Measurements from ENCODE around the gene TRABD.
A peak's percentile ranks its signal among the peaks of the same experiment; 100 is the strongest.
"Not testable (repeated sequence)": the region's sequence is repeated elsewhere in the genome, so short reads cannot be mapped to it uniquely, and the experiment has no call there.

The TRABD gene

DNA sequence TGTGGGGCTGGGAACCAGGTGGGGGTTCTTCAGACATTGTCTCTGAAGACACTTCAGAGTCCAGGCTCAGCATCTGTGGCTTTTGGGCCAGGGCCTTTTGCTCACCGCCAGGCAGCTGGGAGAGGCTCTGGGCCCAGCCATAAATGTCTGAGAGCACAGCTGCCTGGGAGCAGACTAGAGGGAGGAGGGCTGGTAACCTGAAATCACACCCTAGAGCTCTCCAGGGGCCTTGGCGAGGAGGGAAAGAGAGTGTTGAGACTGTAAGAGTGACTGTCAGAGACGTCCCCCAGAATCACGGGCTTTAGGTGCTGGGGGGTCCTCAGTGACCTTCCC lies 4.1 kb downstream of the TRABD start:
- no peak for DNase-seq

DNA sequence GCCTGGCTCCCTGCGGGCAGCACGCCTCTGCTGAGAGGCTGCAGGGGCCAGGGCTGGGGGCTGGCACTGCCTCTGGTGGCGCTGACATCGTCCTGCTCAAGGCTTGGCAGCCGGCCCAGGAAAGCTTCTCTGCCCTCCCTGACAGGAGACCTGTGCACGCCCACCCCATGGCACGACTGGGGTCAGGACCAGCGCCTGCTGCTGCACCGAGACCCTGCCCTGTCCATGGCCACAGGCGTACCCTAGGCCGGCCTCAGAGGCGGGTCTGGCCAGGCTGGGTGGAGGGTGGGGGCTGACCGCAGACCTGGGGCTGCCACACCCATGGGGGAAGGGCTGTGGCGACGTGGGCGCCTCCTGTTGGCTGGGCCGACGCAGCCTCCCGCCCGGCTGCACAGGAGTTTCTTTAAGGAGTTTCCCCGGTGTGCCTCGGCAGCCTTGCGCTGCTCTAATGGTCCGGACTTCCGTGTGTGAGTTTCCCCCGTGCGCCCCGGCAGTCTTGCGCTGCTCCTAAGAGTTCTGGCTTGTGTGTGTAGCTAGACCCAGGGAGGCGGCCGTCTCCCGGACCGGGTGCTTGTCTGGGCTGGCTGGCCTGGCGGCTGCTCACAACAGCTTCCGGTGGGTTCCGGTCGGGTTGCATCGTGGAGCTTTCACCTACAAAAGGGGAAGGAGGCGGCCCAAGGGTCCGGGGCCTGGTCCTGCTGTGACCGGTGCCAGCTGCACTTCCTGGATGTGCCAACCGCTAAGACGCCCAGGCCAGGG lies 4.6 kb downstream of the TRABD start:
- peak in 1 of 2 donors; percentile 39 for DNase-seq

DNA sequence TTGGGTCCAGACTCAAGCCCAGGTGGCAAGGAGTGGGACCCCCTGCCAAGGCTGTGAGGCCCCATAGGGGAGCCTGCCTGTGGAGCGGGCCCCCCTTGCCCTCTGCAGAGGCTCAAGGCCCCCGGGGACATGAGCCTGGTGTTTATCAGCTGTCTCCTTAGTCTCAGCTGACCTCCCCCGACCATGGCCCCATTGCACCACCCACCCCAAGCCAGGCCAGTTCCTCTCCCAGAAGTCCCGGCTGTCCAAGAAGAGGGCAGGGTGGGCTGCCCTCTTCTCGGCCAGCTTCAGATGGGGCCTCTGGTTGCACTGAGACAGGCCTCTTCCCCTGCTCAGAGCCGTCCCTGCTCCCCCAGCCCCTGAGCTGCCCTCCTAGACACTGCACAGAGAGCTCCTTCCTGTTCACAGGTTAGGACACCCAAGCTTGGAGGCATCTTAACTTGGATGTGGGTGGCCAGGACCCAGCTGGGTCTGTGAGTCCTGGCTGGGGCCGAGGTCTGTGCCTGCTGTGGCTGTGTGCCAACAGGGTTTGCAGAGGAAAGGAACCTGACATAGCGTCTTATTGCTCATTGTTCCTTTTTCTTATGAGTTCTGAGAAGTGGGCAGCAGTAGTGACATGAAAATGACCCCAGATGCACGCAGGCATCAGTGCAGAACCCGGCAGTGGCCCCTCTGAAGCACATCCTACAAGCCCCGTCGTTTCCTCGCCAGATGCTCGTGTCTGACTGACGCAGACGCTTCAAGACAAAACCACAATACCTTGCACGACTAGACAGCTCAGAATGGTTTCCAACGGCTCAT lies 5.4 kb downstream of the TRABD start:
- no peak for DNase-seq

DNA sequence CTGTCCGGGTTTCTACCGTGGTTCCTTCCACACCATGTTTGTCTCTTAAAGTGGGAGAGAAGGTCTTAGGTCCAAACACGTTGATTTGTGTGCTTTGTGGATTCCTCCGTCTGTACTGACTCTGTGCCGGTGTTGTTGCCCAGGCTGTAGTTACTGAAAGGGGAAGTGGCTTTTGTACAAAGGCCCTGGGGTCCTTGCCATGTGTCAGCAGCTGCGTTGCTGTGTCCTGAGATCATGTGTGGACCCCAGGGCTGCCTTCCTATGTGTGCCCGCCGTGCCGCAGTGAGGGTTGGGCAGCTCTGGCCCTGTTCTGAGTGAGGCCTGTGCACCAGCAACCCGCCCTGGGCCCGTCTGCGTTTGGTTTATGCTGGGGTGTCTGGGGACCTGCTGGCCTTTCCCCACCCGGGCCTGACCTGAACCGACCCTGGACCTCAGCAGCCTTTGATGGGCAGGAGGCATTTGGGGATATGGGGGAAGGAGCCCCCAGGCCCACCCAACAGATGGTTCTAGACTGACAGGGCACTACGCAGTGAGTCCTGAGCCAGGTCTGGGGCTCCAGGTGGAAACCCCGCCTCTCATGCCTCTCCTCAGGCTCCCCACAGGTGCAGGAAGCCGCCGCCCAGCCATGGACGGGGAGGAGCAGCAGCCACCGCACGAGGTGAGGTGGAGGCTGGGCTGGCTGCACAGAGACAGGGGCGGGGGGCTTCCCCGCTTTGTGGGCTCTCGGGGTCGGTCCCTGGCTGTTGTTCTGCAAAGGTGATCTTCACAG lies 6.9 kb downstream of the TRABD start:
- no peak for DNase-seq

DNA sequence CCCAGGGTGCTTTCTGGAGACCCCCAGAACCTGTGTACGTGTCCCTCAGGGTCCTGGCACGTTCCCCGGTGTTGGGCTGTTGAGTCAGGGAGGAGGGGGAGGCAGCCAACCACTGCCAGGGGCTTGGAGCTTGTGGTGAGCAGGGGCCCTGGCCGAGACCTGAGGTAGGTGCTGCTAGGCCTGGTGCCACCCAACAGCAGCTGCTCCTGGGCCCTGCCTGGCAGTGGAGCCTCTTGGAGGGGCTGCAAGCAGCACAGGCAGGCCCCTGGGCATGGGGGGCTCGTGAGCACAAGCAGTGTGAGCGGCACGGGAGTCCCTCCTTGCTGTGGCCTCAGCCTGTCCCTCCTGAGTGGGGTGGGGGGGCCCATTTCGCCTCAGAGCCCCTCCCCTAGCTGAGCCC lies 7.9 kb downstream of the TRABD start:
- DNase-seq = no peak

DNA sequence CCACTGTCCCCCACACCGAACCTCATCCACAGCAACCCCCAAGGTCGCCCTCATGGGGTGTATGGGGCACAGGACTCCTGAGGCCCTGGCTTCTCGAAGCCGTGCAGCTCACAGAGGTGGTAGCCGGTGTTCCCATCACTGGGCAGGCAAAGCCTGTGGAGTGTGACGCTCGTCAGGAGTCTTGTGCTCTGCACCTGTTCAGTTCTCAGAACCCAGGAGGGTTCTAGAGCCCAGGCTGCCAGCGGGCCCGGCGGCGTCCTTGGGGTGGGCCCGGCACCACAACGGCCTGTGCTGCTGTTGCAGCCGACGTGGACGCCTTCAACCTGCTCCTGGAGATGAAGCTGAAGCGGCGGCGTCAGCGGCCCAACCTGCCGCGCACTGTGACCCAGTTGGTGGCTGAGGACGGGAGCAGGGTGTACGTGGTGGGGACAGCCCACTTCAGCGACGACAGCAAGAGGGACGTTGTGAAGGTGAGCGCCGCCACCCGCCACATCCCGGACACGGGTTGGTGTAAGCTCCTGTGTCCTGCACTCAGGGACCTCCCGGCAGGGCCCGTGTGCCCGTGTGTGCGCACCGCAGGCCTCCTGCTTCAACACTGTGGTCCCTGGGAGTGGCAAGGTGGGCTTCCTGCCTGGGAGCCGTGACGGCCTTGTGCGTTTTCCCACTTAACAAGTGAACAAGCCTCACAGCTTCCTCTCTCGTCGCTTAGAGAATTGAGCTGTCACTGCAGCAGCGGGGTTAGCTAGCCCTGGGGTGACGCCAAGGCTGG lies 8.5 kb downstream of the TRABD start:
- no peak for DNase-seq

DNA sequence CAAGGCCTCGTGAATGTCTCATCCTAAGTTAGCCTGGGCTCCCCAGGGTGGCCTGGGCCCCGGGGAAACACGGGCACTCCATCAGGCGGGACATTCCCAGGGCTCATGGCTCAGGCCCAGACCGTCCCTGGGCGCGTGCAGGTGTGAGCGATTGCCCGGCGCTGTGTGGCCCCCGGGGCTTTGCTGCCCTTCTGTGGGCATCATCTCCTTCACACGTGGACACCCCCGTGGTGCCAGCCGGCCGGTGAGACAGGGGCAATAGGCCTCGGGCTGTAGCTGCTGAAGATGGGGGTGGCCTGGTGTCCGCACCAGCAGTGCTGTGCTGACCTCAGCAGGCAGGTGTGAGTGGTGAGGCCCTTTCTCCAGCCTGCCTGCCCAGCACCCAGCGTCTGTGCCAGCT lies 10.5 kb downstream of the TRABD start:
- no peak for DNase-seq

DNA sequence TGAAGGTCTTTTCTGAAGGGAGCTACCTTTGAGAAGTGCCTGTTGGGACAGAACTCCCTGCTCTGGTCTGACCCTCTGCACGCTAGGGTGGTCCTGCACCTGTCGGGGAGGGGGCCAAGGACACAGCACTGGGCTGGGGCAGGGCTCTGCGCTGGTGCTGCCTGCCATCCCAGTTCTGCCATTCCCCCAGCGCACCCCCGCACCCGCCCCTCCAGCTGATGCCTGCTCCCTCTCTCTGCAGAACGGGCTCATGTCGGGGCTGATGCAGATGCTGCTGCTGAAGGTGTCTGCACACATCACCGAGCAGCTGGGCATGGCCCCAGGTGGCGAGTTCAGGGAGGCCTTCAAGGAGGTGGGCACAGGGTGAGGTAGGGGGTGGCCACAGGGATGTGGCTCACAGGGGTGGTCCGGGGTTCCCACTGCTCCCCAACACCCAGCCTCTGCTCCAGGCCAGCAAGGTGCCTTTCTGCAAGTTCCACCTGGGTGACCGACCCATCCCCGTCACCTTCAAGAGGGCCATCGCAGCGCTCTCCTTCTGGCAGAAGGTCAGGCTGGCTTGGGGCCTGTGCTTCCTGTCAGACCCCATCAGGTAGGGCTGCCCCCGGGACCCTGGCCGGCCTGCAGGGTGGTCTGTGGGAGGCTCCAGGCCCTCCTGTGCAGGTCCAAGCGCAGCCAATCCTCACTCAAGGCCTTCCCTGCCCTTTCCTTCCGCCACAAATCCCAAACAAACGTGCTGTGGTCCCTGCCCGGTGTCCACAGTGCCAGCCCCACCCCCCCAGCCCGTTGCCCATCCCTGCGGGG lies 11.5 kb downstream of the TRABD start:
- no peak for DNase-seq

DNA sequence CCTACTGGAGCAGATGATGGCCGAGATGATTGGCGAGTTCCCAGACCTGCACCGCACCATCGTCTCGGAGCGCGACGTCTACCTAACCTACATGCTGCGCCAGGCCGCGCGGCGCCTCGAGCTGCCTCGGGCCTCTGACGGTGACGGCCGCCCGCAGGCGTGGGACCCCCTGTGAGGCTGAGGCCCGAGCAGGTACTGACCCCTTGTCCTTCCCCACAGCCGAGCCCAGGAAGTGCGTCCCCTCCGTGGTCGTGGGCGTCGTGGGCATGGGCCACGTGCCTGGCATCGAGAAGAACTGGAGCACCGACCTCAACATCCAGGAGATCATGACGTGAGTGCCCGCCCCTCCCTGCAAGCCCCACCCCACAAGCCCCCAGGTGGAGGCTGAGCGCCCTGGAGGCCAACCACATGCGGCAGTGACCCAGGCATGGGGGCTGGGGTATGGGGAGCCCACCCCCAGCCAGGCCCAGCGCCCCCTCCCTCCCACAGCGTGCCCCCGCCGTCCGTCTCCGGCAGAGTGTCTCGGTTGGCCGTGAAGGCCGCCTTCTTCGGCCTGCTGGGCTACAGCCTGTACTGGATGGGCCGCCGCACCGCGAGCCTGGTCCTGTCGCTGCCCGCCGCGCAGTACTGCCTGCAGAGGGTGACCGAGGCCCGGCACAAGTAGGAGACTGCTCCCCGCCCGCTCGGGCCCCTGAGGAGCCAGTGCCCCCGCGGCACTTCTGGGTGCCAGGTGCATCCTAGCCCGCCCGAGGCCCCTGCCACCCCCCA lies 12.3 kb downstream of the TRABD start:
- DNase-seq = no peak

DNA sequence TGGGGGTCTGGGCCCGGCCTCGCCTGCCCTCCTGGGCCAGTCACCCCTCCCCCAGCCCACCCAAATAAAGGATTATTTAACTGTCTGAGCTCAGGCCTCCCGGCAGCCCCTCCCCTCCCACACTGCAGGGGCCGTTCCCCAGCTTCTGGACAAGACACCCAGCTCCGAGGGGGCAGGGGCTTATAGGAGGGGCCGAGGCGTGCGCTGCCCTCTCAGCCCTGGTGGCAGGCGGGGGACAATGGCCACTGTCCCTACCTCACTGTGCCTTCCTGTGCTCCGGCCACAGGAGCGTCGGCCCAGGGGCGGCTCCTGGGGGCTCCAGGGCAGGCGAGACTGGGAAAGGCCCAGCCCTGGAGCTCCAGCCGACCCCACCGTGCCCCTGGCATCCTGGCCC lies 12.9 kb downstream of the TRABD start:
- DNase-seq = no peak

DNA sequence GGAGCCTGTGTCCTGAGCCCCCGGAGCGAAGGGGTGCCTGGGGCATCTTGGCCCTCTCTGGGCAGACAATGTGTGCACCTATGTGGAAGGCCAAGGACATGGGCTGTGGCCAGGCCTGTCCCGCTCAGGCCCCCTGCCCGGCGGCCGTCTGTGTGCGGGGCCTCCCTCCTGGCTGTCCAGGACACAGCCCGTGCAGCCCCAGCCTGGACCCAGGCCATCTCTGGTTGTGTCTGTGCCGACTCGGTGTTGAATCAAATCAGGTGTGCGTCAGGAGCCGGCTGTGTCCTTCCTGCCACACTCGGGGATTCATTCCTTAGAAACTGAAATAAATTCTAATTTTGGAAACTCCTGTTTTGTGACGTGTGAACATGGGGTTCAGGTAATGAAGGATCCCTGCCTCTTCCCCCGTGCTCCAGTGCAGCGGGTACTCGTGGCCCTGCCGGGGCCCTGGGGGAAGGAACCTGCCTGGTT lies 13.6 kb downstream of the TRABD start:
- DNase-seq = no peak

DNA sequence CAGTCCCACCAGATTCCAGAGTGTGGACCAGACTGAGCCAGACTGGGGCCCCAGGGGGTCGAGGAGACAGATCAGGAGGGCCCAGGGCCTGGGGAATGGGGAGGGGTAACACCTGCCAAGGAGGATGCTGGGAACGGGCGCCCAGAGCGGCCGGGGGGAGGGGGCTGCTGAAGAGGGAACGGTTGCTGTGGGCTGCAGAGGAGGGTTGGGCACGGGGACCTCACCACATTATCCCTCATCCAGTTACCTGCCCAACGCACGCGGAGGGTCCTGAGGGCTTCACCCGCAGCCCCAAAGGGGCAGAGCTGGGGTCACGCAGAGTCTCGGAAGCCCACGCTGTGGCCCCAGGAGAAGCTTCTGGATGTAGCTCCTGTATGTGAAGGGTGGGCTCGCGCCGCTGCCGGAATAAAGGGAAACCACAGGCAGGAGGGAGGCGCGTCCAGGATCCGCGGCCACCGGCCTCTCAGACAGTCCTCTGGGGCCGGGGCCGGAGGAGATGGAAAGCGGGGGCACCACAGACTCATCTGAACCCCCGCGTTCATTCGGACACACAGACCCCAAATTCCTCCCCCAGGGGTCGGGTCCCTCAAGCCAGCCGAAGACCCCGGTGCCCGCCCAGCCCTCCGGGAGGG lies 14.2 kb downstream of the TRABD start:
- DNase-seq = no peak

DNA sequence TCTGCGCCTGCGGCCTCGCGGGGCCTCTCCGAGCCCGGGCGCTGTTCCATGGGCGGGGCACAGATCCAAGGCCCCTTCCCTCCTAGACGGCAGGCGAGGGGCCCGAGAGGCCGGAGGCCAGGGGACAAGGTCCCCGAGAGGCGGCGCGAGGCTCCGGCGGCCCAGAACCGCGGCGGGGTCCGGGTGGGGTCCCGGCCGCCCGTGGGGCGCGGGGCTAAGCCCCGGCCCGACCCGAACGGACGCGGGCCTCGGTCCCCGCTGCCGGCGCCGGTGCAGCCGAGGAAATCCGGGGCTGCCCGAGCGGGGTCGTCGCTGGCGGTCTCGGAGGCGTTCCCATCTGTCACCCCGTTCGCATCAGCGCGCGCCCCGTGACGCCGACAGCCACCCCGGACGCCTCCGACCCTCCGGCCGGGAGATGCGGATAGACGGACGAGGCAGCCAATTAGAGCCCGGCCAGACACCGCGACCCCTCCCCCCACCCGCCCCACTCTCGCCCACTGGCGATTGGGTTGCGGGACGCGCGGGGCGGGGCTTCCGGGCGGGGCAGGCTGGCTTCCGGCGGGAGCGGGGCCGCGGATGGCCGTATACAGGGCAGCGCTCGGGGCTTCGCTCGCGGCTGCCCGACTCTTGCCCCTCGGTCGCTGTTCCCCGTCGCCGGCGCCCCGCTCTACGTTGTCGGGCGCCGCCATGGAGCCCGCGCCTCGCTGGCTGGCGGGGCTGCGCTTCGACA lies 14.9 kb downstream of the TRABD start, which contains the start of gene SELENOO:
Gene SELENOO, plus strand, starts transcription at position 551 of the 730 bp plus-strand sequence. Its CDS starts 26 bp downstream, at position 577.
- DNase-seq = peak; percentile 79 to 93

DNA sequence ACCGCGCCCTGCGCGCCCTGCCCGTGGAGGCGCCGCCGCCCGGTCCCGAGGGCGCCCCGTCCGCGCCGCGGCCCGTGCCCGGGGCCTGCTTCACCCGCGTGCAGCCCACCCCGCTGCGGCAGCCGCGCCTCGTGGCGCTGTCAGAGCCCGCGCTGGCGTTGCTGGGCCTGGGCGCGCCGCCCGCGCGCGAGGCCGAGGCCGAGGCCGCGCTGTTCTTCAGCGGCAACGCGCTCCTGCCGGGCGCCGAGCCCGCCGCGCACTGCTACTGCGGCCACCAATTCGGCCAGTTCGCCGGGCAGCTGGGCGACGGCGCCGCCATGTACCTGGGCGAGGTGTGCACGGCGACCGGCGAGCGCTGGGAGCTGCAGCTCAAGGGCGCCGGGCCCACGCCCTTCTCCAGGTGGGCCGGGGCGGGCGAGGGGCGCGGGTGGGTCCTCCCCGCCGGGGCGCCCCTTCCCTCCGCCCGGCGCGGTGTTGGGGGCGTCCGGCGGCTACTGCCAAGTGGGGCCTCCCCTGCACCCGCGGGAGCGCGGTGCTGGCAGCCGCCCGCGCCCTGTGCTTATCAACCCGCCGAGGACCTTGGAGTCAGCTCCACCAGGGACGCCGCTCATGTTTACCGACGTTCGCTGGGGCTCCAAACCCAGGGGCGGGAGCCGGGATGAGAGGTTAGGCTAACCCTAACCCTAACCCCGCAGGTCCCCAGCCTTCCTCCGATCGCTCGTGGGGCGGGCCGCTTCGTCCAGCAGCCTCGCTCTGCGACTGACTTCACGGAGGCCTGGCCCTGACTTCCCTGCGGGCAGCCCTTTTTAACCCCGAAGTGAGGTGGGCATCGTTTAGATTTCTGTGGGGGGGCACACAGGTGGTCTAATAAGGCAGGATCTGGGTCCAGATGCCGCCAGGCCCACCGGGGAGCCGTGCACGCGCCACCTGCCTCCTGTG lies 15.7 kb downstream of the TRABD start:
- no peak for DNase-seq

DNA sequence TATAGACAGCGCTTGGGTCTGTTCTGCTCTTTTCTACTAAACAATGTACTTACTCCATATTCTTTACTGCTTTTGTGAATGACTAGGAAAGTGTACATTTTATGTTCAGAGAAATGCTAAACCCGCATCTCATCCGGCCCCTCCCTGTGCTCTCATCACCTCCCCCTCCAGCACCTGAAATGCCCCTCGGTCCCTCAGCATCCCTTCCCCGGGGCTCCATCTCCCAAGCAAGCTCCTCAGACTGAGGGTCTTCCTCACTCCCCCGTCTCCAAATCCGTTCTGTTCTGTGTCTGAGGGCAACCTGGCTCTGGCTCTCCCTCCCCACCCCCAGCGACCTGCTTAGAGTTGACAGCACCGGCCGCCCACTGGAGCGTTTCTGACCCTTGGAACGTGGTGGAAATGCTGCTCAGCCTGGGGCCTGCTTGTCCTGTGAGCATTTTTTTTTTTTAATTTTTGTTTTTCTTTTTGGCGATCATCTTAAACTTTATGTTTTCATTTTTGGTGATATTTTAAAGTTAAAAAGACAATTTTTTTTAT lies 16.5 kb downstream of the TRABD start:
- DNase-seq = no peak

DNA sequence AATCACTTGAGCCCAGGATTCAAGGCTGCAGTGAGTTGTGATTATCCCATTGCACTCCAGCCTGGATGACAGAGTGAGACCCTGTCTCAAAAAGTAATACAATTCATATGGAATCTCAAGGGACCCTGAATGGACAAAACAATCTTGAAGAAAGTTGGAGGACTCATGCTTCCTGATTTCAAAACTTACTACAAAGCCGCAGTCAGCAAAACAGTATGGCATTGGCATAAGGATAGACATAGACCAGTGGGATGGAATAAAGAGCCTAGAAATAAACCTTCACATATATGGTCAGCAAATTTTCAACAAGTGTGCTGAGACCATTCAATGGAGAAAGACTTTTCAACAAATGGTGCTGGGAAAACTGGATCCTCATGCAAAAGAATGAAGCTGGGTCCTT lies 17.6 kb downstream of the TRABD start:
- no peak for DNase-seq

DNA sequence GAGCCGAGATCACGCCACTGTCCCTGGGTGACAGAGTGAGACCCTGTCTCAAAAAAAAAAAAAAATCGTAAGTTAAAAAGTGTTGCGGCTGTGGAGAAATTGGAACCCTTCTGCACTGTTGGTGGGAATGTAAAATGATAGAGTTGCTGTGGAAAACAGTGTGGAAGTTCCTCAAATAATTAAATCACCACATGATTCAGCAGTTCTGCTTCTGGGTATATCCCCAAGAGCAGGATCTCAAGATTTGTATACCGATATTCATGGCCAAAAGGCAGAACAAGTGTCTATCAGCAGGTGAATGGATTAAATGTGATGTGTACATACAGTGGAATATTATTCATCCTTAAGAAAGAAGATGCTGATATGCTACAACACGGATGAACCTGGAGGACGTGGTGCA lies 18.9 kb downstream of the TRABD start:
- no peak for DNase-seq

DNA sequence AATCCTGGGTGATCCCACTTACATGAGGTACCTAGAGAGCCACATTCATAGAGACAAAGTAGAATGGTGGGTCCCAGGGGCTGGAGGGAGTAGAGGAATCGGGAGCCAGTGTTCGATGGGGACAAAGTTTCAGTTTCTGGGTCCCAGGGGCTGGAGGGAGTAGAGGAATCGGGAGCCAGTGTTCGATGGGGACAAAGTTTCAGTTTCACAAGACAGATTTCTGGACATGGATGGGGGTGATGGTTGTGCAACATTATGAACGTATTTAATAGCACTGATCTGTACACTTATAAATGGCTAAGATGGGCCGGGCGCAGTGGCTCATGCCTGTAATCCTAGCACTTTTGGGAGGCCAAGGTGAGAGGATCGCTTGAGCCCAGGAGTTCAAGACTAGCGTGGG lies 19.3 kb downstream of the TRABD start:
- DNase-seq = not testable (repeated sequence)
